HepG2 (cell line): Measurements from ENCODE around the gene APOA1. TPM values are rescaled to one million over a fixed set of nuclear protein-coding genes. Genes with fewer than 3 reads are reported as not detected.

Source experiments
- AHR ChIP-seq: IDR thresholded peaks from 2 replicates; pipeline ENCODE4 v1.6.1; 2018; ENCODE audit warnings: missing genetic modification reagents, missing compliant biosample characterization
- KDM5B ChIP-seq: sonication (generic); formaldehyde crosslinking; IDR thresholded peaks from 2 replicates; pipeline ENCODE4 v1.4.0; 2020; ENCODE audit warnings: missing genetic modification reagents, mild to moderate bottlenecking, borderline replicate concordance
- KLF16 ChIP-seq, 2 experiments: sonication (generic) in 1 of 2; formaldehyde crosslinking in 1 of 2; IDR thresholded peaks; 2 replicates each; pipeline versions ENCODE4 v1.6.1 to v1.8.0; 2016 to 2023; ENCODE audit warnings: missing genetic modification reagents in 2 of 2, missing compliant biosample characterization in 1 of 2
- MAFG ChIP-seq: sonication (generic); formaldehyde crosslinking; IDR thresholded peaks from 2 replicates; pipeline ENCODE4 v1.5.1; 2020; ENCODE audit warnings: mild to moderate bottlenecking, missing genetic modification reagents
- PLRG1 ChIP-seq: fragments of 450-650 bp; conservative IDR thresholded peaks from 2 replicates; pipeline ENCODE4 v1.6.1; 2016
- RBM22 ChIP-seq: fragments of 200-400 bp; formaldehyde crosslinking; optimal IDR thresholded peaks from 2 replicates; pipeline ENCODE3; 2017; ENCODE audit warnings: mild to moderate bottlenecking, low read length, moderate library complexity
- RBM39 ChIP-seq: fragments of 200-400 bp; formaldehyde crosslinking; IDR thresholded peaks from one replicate; pipeline ENCODE4 v1.6.1; 2018; ENCODE audit warnings: antibody characterized with exemption, mild to moderate bottlenecking, low read depth, low read length; ENCODE audit not compliant: poor library complexity, severe bottlenecking
- TBX3 ChIP-seq: fragments of 450-650 bp; IDR thresholded peaks from 2 replicates; pipeline ENCODE4 v1.6.1; 2017; ENCODE audit warnings: antibody characterized with exemption, mild to moderate bottlenecking, inconsistent platforms, borderline replicate concordance
- ZNF124 ChIP-seq: sonication (generic); formaldehyde crosslinking; IDR thresholded peaks from 2 replicates; pipeline ENCODE4 v1.4.0; 2020; ENCODE audit warnings: missing genetic modification reagents
- ZNF263 ChIP-seq: sonication (generic); formaldehyde crosslinking; IDR thresholded peaks from 2 replicates; pipeline ENCODE4 v1.4.0; 2020; ENCODE audit warnings: missing genetic modification reagents
- ZNF572 ChIP-seq: sonication (generic); formaldehyde crosslinking; IDR thresholded peaks from 2 replicates; pipeline ENCODE4 v1.5.1; 2020; ENCODE audit warnings: mild to moderate bottlenecking, missing genetic modification reagents
- ZNF577 ChIP-seq: sonication (generic); formaldehyde crosslinking; IDR thresholded peaks from 2 replicates; pipeline ENCODE4 v1.4.0; 2020; ENCODE audit warnings: mild to moderate bottlenecking, low read depth, missing genetic modification reagents, borderline replicate concordance
- ZNF644 ChIP-seq: IDR thresholded peaks from 2 replicates; pipeline ENCODE4 v1.6.1; 2016; ENCODE audit warnings: low read depth
- ZNF777 ChIP-seq: sonication (generic); formaldehyde crosslinking; IDR thresholded peaks from 2 replicates; pipeline ENCODE4 v1.4.0; 2020; ENCODE audit warnings: missing genetic modification reagents
- ZNF788 ChIP-seq: sonication (generic); formaldehyde crosslinking; IDR thresholded peaks from 2 replicates; pipeline ENCODE4 v1.5.0; 2020; ENCODE audit warnings: mild to moderate bottlenecking, missing genetic modification reagents, borderline replicate concordance
- polyA plus RNA-seq, 8 experiments: library from polyadenylated mRNA; depleted of rRNA in 3 of 8; stranded (reverse) in 7 of 8; unstranded in 1 of 8; fragments of >200 nt; fragmentation: Illumina TruSeq in 4 of 8; extraction: Trizol in 4 of 8; gene quantifications; 2 replicates each; pipeline versions ENCODE4 v1.2.1 to v1.2.3, GENCODE V29; 2011 to 2016; ENCODE audit warnings: low read depth in 4 of 8, missing spikeins in 1 of 8, mixed read lengths in 1 of 8; ENCODE audit not compliant: insufficient read depth in 1 of 8
- total RNA-seq, 5 experiments: library from RNA; depleted of rRNA; stranded (reverse); fragments of >200 nt; fragmentation: Illumina TruSeq; extraction: Trizol; gene quantifications; 2 replicates each; pipeline ENCODE4 v1.2.3, GENCODE V29; 2016; ENCODE audit warnings: low read depth in 1 of 5
- TF ChIP-seq, protein P1 (sequence below): IDR thresholded peaks from 2 replicates; pipeline ENCODE4 v1.6.1; 2018; ENCODE audit warnings: missing genetic modification reagents, mild to moderate bottlenecking, missing compliant biosample characterization
- TF ChIP-seq, protein P2 (sequence below): sonication (generic); formaldehyde crosslinking; IDR thresholded peaks from 2 replicates; pipeline ENCODE4 v1.9.0; 2022; ENCODE audit warnings: low read depth, missing genetic modification reagents
- TF ChIP-seq, protein P3 (sequence below): sonication (generic); formaldehyde crosslinking; conservative IDR thresholded peaks from 2 replicates; pipeline ENCODE4 v1.4.0; 2020; ENCODE audit warnings: missing genetic modification reagents
- TF ChIP-seq, protein P4 (sequence below): sonication (generic); formaldehyde crosslinking; IDR thresholded peaks from 2 replicates; pipeline ENCODE4 v1.4.0; 2020; ENCODE audit warnings: mild to moderate bottlenecking, missing genetic modification reagents
- TF ChIP-seq, protein P5 (sequence below): sonication (generic); formaldehyde crosslinking; IDR thresholded peaks from 2 replicates; pipeline ENCODE4 v1.4.0; 2020; ENCODE audit warnings: missing genetic modification reagents, borderline replicate concordance

Gene APOA1
- total and polyA plus RNA-seq, 2 of the 13 experiments (the other 11 are each of a cell fraction or from before 2014, with no cell fraction given): 1,973 to 5,485 TPM

DNA sequence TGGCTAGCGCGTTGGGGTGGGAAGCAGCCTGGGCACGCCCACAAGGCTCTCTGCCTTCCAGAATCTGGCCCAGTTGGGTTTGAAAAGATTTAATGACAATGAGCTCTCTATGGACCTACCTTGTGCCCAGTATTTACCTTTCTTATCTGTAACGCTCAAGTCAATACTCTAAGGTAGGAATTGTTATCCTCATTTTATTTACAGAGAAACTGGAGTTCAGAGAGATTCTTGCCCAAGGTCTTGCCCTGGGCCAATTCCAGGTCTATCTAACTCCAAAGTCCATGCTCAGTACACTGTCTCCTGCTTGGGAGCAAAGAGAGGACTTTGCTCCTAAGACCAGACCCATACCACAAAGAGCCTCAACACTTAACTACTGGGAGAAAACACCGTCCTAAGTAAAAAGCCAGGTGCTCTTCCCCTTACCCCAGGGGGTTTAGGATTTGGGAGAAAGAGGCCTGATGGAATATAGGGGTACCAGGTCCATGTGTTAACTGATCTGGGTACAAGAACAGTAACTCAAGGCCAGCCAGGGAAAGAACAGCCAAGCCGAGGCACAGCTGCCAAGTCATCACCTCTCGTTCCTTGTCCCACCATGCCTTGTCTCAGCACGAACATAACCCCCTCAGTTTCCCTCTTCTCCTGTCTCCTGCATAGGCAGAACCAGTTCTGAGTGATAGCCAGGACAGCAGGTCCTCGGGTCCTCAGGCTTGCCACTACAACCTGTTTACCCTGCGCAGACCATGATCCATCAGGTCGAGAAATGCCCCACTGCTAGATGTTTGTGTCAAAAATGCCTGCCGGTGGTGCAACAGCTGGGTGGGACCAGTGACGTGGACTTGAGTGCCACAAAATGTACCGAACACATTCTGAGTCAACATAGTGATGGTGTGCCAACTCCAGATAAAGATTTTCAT is 28.9 kb downstream of the APOA1 start (continued):
- TF ChIP-seq, protein P1, sequence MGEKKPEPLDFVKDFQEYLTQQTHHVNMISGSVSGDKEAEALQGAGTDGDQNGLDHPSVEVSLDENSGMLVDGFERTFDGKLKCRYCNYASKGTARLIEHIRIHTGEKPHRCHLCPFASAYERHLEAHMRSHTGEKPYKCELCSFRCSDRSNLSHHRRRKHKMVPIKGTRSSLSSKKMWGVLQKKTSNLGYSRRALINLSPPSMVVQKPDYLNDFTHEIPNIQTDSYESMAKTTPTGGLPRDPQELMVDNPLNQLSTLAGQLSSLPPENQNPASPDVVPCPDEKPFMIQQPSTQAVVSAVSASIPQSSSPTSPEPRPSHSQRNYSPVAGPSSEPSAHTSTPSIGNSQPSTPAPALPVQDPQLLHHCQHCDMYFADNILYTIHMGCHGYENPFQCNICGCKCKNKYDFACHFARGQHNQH: peak; percentile 85; the same call in 1 of the 2 replicates
- TF ChIP-seq ZNF263 (CRISPR knock-in tag) (0 out of 2 replicates have a peak, but pooled peaks have one; percentile 17), TBX3 (peak; percentile 93), ZNF577 (CRISPR knock-in tag) (no peak), AHR (CRISPR knock-in tag) (no peak), ZNF644 (0 out of 2 replicates have a peak, but pooled peaks have one; percentile 39), KDM5B (CRISPR knock-in tag) (no peak; the same call in 1 of the 2 replicates), ZNF572 (CRISPR knock-in tag) (no peak), ZNF788 (CRISPR knock-in tag) (peak; percentile 56; the same call in 1 of the 2 replicates), MAFG (no peak), RBM22 (peak; percentile 42), ZNF777 (CRISPR knock-in tag) (no peak), PLRG1 (no peak), KLF16 (CRISPR knock-in tag; IDR thresholded peaks at IDR 0.05) (peak in 1 of 2 experiments; percentile 59; a peak in 1 of 4 replicates), RBM39 (no peak), ZNF124 (CRISPR knock-in tag) (peak; percentile 73; the same call in 1 of the 2 replicates)
- TF ChIP-seq, protein P2, sequence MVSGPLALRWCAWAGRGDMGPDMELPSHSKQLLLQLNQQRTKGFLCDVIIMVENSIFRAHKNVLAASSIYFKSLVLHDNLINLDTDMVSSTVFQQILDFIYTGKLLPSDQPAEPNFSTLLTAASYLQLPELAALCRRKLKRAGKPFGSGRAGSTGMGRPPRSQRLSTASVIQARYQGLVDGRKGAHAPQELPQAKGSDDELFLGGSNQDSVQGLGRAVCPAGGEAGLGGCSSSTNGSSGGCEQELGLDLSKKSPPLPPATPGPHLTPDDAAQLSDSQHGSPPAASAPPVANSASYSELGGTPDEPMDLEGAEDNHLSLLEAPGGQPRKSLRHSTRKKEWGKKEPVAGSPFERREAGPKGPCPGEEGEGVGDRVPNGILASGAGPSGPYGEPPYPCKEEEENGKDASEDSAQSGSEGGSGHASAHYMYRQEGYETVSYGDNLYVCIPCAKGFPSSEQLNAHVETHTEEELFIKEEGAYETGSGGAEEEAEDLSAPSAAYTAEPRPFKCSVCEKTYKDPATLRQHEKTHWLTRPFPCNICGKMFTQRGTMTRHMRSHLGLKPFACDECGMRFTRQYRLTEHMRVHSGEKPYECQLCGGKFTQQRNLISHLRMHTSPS: peak; percentile 79
- TF ChIP-seq, protein P3, sequence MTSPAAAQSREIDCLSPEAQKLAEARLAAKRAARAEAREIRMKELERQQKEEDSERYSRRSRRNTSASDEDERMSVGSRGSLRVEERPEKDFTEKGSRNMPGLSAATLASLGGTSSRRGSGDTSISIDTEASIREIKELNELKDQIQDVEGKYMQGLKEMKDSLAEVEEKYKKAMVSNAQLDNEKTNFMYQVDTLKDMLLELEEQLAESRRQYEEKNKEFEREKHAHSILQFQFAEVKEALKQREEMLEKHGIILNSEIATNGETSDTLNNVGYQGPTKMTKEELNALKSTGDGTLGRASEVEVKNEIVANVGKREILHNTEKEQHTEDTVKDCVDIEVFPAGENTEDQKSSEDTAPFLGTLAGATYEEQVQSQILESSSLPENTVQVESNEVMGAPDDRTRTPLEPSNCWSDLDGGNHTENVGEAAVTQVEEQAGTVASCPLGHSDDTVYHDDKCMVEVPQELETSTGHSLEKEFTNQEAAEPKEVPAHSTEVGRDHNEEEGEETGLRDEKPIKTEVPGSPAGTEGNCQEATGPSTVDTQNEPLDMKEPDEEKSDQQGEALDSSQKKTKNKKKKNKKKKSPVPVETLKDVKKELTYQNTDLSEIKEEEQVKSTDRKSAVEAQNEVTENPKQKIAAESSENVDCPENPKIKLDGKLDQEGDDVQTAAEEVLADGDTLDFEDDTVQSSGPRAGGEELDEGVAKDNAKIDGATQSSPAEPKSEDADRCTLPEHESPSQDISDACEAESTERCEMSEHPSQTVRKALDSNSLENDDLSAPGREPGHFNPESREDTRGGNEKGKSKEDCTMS (CRISPR knock-in tag): no peak
- TF ChIP-seq, protein P4, sequence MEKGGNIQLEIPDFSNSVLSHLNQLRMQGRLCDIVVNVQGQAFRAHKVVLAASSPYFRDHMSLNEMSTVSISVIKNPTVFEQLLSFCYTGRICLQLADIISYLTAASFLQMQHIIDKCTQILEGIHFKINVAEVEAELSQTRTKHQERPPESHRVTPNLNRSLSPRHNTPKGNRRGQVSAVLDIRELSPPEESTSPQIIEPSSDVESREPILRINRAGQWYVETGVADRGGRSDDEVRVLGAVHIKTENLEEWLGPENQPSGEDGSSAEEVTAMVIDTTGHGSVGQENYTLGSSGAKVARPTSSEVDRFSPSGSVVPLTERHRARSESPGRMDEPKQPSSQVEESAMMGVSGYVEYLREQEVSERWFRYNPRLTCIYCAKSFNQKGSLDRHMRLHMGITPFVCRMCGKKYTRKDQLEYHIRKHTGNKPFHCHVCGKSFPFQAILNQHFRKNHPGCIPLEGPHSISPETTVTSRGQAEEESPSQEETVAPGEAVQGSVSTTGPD: peak; percentile 72
- TF ChIP-seq, protein P5, sequence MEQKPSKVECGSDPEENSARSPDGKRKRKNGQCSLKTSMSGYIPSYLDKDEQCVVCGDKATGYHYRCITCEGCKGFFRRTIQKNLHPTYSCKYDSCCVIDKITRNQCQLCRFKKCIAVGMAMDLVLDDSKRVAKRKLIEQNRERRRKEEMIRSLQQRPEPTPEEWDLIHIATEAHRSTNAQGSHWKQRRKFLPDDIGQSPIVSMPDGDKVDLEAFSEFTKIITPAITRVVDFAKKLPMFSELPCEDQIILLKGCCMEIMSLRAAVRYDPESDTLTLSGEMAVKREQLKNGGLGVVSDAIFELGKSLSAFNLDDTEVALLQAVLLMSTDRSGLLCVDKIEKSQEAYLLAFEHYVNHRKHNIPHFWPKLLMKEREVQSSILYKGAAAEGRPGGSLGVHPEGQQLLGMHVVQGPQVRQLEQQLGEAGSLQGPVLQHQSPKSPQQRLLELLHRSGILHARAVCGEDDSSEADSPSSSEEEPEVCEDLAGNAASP: peak; percentile 94
